NCI-H526 (cell line): ENCODE measurements around the gene MBD3L2B.
"Not testable (repeated sequence)": the region's sequence is repeated elsewhere in the genome, so short reads cannot be mapped to it uniquely, and the experiment has no call there.

Source experiments
- DNase-seq, 2 experiments: peaks; one replicate each; lab custom pipeline; 2025; lab: John Stamatoyannopoulos, UW

The MBD3L2B gene

GRCh38 chr19:7021331-7021730 is at the start of gene MBD3L2B:
Gene MBD3L2B, minus strand, starts transcription at chr19:7021431. Its CDS starts 34 bp downstream, at chr19:7021397.
- not testable (repeated sequence) for DNase-seq

- DNase-seq: no peak
Observed at GRCh38 chr19:7069904-7070226, 48.6 kb upstream of the MBD3L2B start.

- DNase-seq: peak; percentile 78 to 95
Observed at GRCh38 chr19:7069042-7069903, 48.0 kb upstream of the MBD3L2B start, which contains the start of gene ZNF557. Gene ZNF557, plus strand, starts transcription at chr19:7069703. Its CDS starts 5,372 bp downstream, at chr19:7075075.

GRCh38 chr19:7068599-7068998 is 47.4 kb upstream of the MBD3L2B start:
- no peak for DNase-seq

- no peak for DNase-seq
Observed at GRCh38 chr19:7067716-7068115, 46.5 kb upstream of the MBD3L2B start.

- peak in 1 of 2 experiments; percentile 56 for DNase-seq
Observed at GRCh38 chr19:7067122-7067521, 45.9 kb upstream of the MBD3L2B start.

GRCh38 chr19:7063764-7064418 is 42.7 kb upstream of the MBD3L2B start:
- DNase-seq: no peak

GRCh38 chr19:7063339-7063738 is 42.1 kb upstream of the MBD3L2B start:
- no peak for DNase-seq

GRCh38 chr19:7059977-7060376 is 38.7 kb upstream of the MBD3L2B start:
- DNase-seq: not testable (repeated sequence)

GRCh38 chr19:7058576-7058975 is 37.3 kb upstream of the MBD3L2B start, which contains the start of gene MBD3L3:
Gene MBD3L3, minus strand, starts transcription at chr19:7058676. Its CDS starts 71 bp downstream, at chr19:7058605.
- DNase-seq: not testable (repeated sequence)

GRCh38 chr19:7056371-7056770 is 35.1 kb upstream of the MBD3L2B start:
- not testable (repeated sequence) for DNase-seq

- not testable (repeated sequence) for DNase-seq
Observed at GRCh38 chr19:7055679-7056078, 34.4 kb upstream of the MBD3L2B start.

- not testable (repeated sequence) for DNase-seq
Observed at GRCh38 chr19:7054635-7055368, 33.6 kb upstream of the MBD3L2B start.

GRCh38 chr19:7052896-7053295 is 31.7 kb upstream of the MBD3L2B start:
- DNase-seq: not testable (repeated sequence)

GRCh38 chr19:7051421-7051820 is 30.2 kb upstream of the MBD3L2B start:
- DNase-seq: not testable (repeated sequence)

- DNase-seq: not testable (repeated sequence)
Observed at GRCh38 chr19:7049021-7049420, 27.8 kb upstream of the MBD3L2B start, which contains the start of gene MBD3L2. Gene MBD3L2, plus strand, starts transcription at chr19:7049321. Its CDS starts 53 bp downstream, at chr19:7049374.

- not testable (repeated sequence) for DNase-seq
Observed at GRCh38 chr19:7041563-7041962, 20.3 kb upstream of the MBD3L2B start.

GRCh38 chr19:7040079-7040478 is 18.8 kb upstream of the MBD3L2B start, which contains the start of gene MBD3L4:
Gene MBD3L4, minus strand, starts transcription at chr19:7040179. Its CDS starts 35 bp downstream, at chr19:7040144.
- DNase-seq: not testable (repeated sequence)

- DNase-seq: not testable (repeated sequence)
Observed at GRCh38 chr19:7030278-7030677, 9.0 kb upstream of the MBD3L2B start, which contains the start of gene MBD3L5. Gene MBD3L5, plus strand, starts transcription at chr19:7030578. Its CDS starts 34 bp downstream, at chr19:7030612.

GRCh38 chr19:7028790-7029189 is 7.6 kb upstream of the MBD3L2B start:
- not testable (repeated sequence) for DNase-seq

- no peak for DNase-seq
Observed at GRCh38 chr19:7018828-7019227, 2.4 kb downstream of the MBD3L2B start.

- no peak for DNase-seq
Observed at GRCh38 chr19:7013678-7014077, 7.6 kb downstream of the MBD3L2B start.
